Mucosa of stomach (tissue), 1 donor: ENCODE measurements around the gene OR4Q3.
"Not testable (repeated sequence)": the region's sequence is repeated elsewhere in the genome, so short reads cannot be mapped to it uniquely, and the experiment has no call there.

ENCODE experiments used
- H3K27me3 ChIP-seq: one replicate; pipeline ENCODE4 v1.7.0; 2013; ENCODE audit warnings: mild to moderate bottlenecking, low read length; ENCODE audit not compliant: control insufficient read depth, insufficient read depth
- H3K36me3 ChIP-seq: one replicate; pipeline ENCODE4 v1.7.0; 2013; ENCODE audit warnings: low read length; ENCODE audit not compliant: control insufficient read depth, insufficient read depth
- H3K4me1 ChIP-seq: one replicate; pipeline ENCODE4 v1.7.0; 2013; ENCODE audit warnings: mild to moderate bottlenecking, low read length; ENCODE audit not compliant: control insufficient read depth, insufficient read depth
- H3K4me3 ChIP-seq: one replicate; pipeline ENCODE4 v1.7.0; 2013; ENCODE audit warnings: low read length
- H3K9ac ChIP-seq: one replicate; pipeline ENCODE4 v1.7.0; 2013; ENCODE audit warnings: mild to moderate bottlenecking, low read length, moderate library complexity
- H3K9me3 ChIP-seq: one replicate; pipeline ENCODE4 v1.7.0; 2013; ENCODE audit warnings: mild to moderate bottlenecking, low read length, moderate library complexity; ENCODE audit not compliant: control insufficient read depth
- donor health status: Pancreatic carcinoma.

Gene OR4Q3

GRCh38 chr14:19743256-19743655 lies at the start of gene OR4Q3:
Gene OR4Q3, plus strand, starts transcription at chr14:19743571.
- Histone ChIP-seq H3K4me1 (no peaks in the 10 kb centered on the region), H3K36me3 (no peaks in the 10 kb centered on the region), H3K4me3 (no peak within 1 kb of the TSS), H3K9ac (no peak within 1 kb of the TSS), H3K9me3 (no peaks in the 10 kb centered on the region), H3K27me3 (no peaks in the 10 kb centered on the region)

GRCh38 chr14:19729359-19729758 lies 14.0 kb upstream of the OR4Q3 start:
- Histone ChIP-seq H3K4me3 (no peak overlapping the region), H3K36me3 (no peaks in the 10 kb centered on the region), H3K27me3 (no peaks in the 10 kb centered on the region), H3K9me3 (no peaks in the 10 kb centered on the region), H3K4me1 (no peaks in the 10 kb centered on the region), H3K9ac (no peak overlapping the region)

GRCh38 chr14:19729763-19730162 lies 13.6 kb upstream of the OR4Q3 start:
- H3K9ac ChIP-seq, result no peak overlapping the region
- no peaks in the 10 kb centered on the region for H3K36me3 ChIP-seq
- no peaks in the 10 kb centered on the region for H3K9me3 ChIP-seq
- no peaks in the 10 kb centered on the region for H3K4me1 ChIP-seq
- no peak overlapping the region for H3K4me3 ChIP-seq
- no peaks in the 10 kb centered on the region for H3K27me3 ChIP-seq

GRCh38 chr14:19733893-19734292 lies 9.5 kb upstream of the OR4Q3 start:
- H3K4me1 ChIP-seq, result not testable (repeated sequence)

GRCh38 chr14:19752316-19752715 lies 8.9 kb downstream of the OR4Q3 start:
- not testable (repeated sequence) for H3K4me1 ChIP-seq, H3K4me3 ChIP-seq, H3K9ac ChIP-seq, H3K27me3 ChIP-seq, H3K9me3 ChIP-seq, H3K36me3 ChIP-seq

More at GRCh38 chr14:19733893-19734292, 9.5 kb upstream of the OR4Q3 start:
- not testable (repeated sequence) for H3K9me3 ChIP-seq, H3K27me3 ChIP-seq, H3K9ac ChIP-seq, H3K36me3 ChIP-seq, H3K4me3 ChIP-seq

GRCh38 chr14:19754172-19754571 lies 10.8 kb downstream of the OR4Q3 start:
- Histone ChIP-seq H3K4me3 (no peak overlapping the region), H3K4me1 (no peaks in the 10 kb centered on the region), H3K36me3 (no peaks in the 10 kb centered on the region), H3K9me3 (no peaks in the 10 kb centered on the region), H3K27me3 (no peaks in the 10 kb centered on the region), H3K9ac (no peak overlapping the region)

GRCh38 chr14:19771491-19771890 lies 28.1 kb downstream of the OR4Q3 start:
- H3K9me3 ChIP-seq, H3K27me3 ChIP-seq, H3K36me3 ChIP-seq, H3K4me3 ChIP-seq, H3K4me1 ChIP-seq, H3K9ac ChIP-seq: not testable (repeated sequence)

- H3K36me3 ChIP-seq, result no peaks in the 10 kb centered on the region
- no peak overlapping the region for H3K4me3 ChIP-seq
- no peaks in the 10 kb centered on the region for H3K4me1 ChIP-seq
- H3K9ac ChIP-seq, result no peak overlapping the region
- H3K9me3 ChIP-seq, result no peaks in the 10 kb centered on the region
- H3K27me3 ChIP-seq, result no peaks in the 10 kb centered on the region
These were observed 28.6 kb downstream of the OR4Q3 start for GRCh38 chr14:19771895-19772430.

- not testable (repeated sequence) for H3K9ac ChIP-seq, H3K4me1 ChIP-seq, H3K9me3 ChIP-seq, H3K36me3 ChIP-seq, H3K27me3 ChIP-seq, H3K4me3 ChIP-seq
These were observed 29.1 kb downstream of the OR4Q3 start for GRCh38 chr14:19772454-19772853.

GRCh38 chr14:19773204-19773603 lies 29.8 kb downstream of the OR4Q3 start, which contains the start of gene OR4M1:
Gene OR4M1, plus strand, starts transcription at chr14:19773504. Its CDS starts 6,819 bp downstream, at chr14:19780323.
- not testable (repeated sequence) for H3K4me1 ChIP-seq, H3K9me3 ChIP-seq, H3K4me3 ChIP-seq, H3K36me3 ChIP-seq, H3K27me3 ChIP-seq, H3K9ac ChIP-seq

GRCh38 chr14:19775587-19775986 lies 32.2 kb downstream of the OR4Q3 start:
- no peaks in the 10 kb centered on the region for H3K36me3 ChIP-seq

GRCh38 chr14:19785848-19786247 lies 42.5 kb downstream of the OR4Q3 start:
- not testable (repeated sequence) for H3K36me3 ChIP-seq, H3K4me3 ChIP-seq, H3K9me3 ChIP-seq, H3K9ac ChIP-seq, H3K27me3 ChIP-seq, H3K4me1 ChIP-seq

More at GRCh38 chr14:19775587-19775986, 32.2 kb downstream of the OR4Q3 start:
- no peak overlapping the region for H3K9ac ChIP-seq
- no peaks in the 10 kb centered on the region for H3K27me3 ChIP-seq
- H3K9me3 ChIP-seq, result no peaks in the 10 kb centered on the region
- no peak overlapping the region for H3K4me3 ChIP-seq
- no peaks in the 10 kb centered on the region for H3K4me1 ChIP-seq

- H3K4me1 ChIP-seq, H3K36me3 ChIP-seq, H3K27me3 ChIP-seq, H3K9ac ChIP-seq, H3K4me3 ChIP-seq, H3K9me3 ChIP-seq: not testable (repeated sequence)
These were observed 43.9 kb downstream of the OR4Q3 start for GRCh38 chr14:19787318-19787717.
